SK-N-MC (cell line): Measurements from ENCODE around the gene VPS52.

Experiments used
- EZH2 ChIP-seq: fragments of 200-600 bp; sonication (generic); IDR thresholded peaks from one replicate; pipeline ENCODE4 v1.6.1; 2017; ENCODE audit warnings: antibody characterized with exemption
- FOXP2 ChIP-seq: optimal IDR thresholded peaks from 2 replicates; pipeline ENCODE3; 2011; ENCODE audit warnings: mild to moderate bottlenecking, moderate library complexity; ENCODE audit not compliant: insufficient read depth; ENCODE audit errors: extremely low read length, control extremely low read depth
- POLR2AphosphoS5 ChIP-seq: IDR thresholded peaks from 2 replicates; pipeline ENCODE4 v1.6.1; 2012; ENCODE audit warnings: mild to moderate bottlenecking, low read depth, low read length, borderline replicate concordance

DNA sequence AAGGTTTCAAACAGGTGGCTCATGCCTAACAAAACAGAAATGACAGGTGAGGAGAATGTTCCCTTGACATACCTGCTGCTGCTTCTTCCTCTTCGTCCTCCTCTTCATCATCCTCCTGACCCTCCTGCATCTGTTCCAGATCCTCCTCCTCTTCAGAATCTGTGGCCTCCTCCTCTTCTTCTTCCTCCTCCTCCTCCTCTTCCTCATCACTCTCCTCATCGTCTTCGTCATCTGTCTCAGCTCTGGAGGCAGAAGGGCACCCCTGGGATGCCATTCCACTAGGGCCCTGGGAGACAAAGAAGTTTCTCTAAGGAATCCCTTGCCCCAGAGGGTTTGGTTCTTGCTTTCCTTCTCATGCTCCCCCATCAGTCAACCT is 48.3 kb upstream of the VPS52 start:
- no peak for TF ChIP-seq EZH2
- TF ChIP-seq POLR2AphosphoS5 = no peak
- no peak for TF ChIP-seq FOXP2
